SK-N-SH (cell line): ENCODE measurements around the gene COIL. TPM values are rescaled to one million over a fixed set of nuclear protein-coding genes. Genes with fewer than 3 reads are reported as not detected.
A peak's percentile ranks its signal among the peaks of the same experiment; 100 is the strongest.

ENCODE experiments used
- CTCF ChIA-PET: fragments of 300-600, 350-600 bp; formaldehyde crosslinking; extraction: SDS; loops from one replicate; lab custom pipeline; 2021; lab: Yijun Ruan, JAX
- POLR2A ChIA-PET: fragments of 350-600 bp; sonication (Branson Sonifier 250); formaldehyde crosslinking; extraction: SDS; loops from one replicate; lab custom pipeline; 2020; ENCODE audit warnings: antibody characterized with exemption, inconsistent platforms; lab: Yijun Ruan, JAX
- DNase-seq: peaks from one replicate; pipeline ENCODE4 v3.0.0; 2012
- H2AFZ ChIP-seq: fragments of 200-600 bp; sonication (generic); 2 replicates; pipeline ENCODE4 v1.8.1; 2016; ENCODE audit warnings: antibody characterized with exemption, mild to moderate bottlenecking, low read depth
- H3F3A ChIP-seq: fragments of 200-600 bp; sonication (generic); replicated peaks from 2 replicates; pipeline ENCODE3; 2016; ENCODE audit warnings: antibody characterized with exemption, mild to moderate bottlenecking; ENCODE audit not compliant: insufficient read depth
- H3K27ac ChIP-seq, 2 experiments: fragments of 200-500 bp in 1 of 2; fragments of 200-600 bp in 1 of 2; sonication (Bioruptor generic) in 1 of 2; sonication (generic), shearing (Covaris generic) in 1 of 2; 2 replicates each; pipeline versions ENCODE4 v1.5.1 to v1.6.1; 2014 to 2016; ENCODE audit warnings: low read depth in 2 of 2, inconsistent platforms in 1 of 2, low read length in 1 of 2, mild to moderate bottlenecking in 1 of 2, mixed read lengths in 1 of 2
- H3K27me3 ChIP-seq: fragments of 200-600 bp; sonication (generic), shearing (Covaris generic); 2 replicates; pipeline ENCODE4 v1.6.1; 2016; ENCODE audit warnings: mixed run types; ENCODE audit not compliant: insufficient read depth
- H3K36me3 ChIP-seq, 2 experiments: fragments of 200-500 bp in 1 of 2; fragments of 200-600 bp in 1 of 2; sonication (Bioruptor generic) in 1 of 2; sonication (generic) in 1 of 2; replicated peaks in 1 of 2; 2 replicates each; pipeline versions ENCODE3 to v1.5.1; 2014 to 2016; ENCODE audit warnings: low read length in 1 of 2, mild to moderate bottlenecking in 1 of 2; ENCODE audit not compliant: insufficient read depth in 2 of 2, control insufficient read depth in 1 of 2
- H3K4me1 ChIP-seq, 2 experiments: fragments of 200-500 bp in 1 of 2; fragments of 200-600 bp in 1 of 2; sonication (Bioruptor generic) in 1 of 2; sonication (generic), shearing (Covaris generic) in 1 of 2; 2 replicates each; pipeline versions ENCODE4 v1.5.1 to v1.6.1; 2014 to 2016; ENCODE audit warnings: low read depth in 1 of 2, low read length in 1 of 2, mixed run types in 1 of 2; ENCODE audit not compliant: insufficient read depth in 2 of 2, control insufficient read depth in 1 of 2
- H3K4me2 ChIP-seq: fragments of 200-600 bp; sonication (generic), shearing (Covaris generic); 2 replicates; pipeline ENCODE4 v1.6.1; 2017; ENCODE audit warnings: mixed run types
- H3K4me3 ChIP-seq, 2 experiments: fragments of 200-500 bp in 1 of 2; fragments of 200-600 bp in 1 of 2; sonication (Bioruptor generic) in 1 of 2; sonication (generic), shearing (Covaris generic) in 1 of 2; 2 replicates each; pipeline versions ENCODE4 v1.5.1 to v1.8.1; 2014 to 2016; ENCODE audit warnings: low read depth in 2 of 2, inconsistent platforms in 1 of 2, low read length in 1 of 2, mild to moderate bottlenecking in 1 of 2, mixed read lengths in 1 of 2, moderate library complexity in 1 of 2
- H3K79me2 ChIP-seq: fragments of 200-600 bp; sonication (generic); 2 replicates; pipeline ENCODE4 v1.8.1; 2017; ENCODE audit warnings: mild to moderate bottlenecking; ENCODE audit not compliant: insufficient read depth
- H3K9ac ChIP-seq: fragments of 200-600 bp; sonication (generic); 2 replicates; pipeline ENCODE4 v1.6.1; 2017; ENCODE audit warnings: mixed run types
- H3K9me2 ChIP-seq: fragments of 200-600 bp; sonication (generic); 2 replicates; pipeline ENCODE4 v1.6.1; 2017; ENCODE audit warnings: mixed run types
- H3K9me3 ChIP-seq: fragments of 200-600 bp; sonication (generic); 2 replicates; pipeline ENCODE4 v1.6.1; 2017; ENCODE audit warnings: mixed run types, mild to moderate bottlenecking, moderate library complexity
- H4K20me1 ChIP-seq: fragments of 200-600 bp; sonication (generic); 2 replicates; pipeline ENCODE4 v1.6.1; 2017; ENCODE audit warnings: mild to moderate bottlenecking, mixed run types; ENCODE audit not compliant: insufficient read depth
- CHD2 ChIP-seq: fragments of 150-350 bp; IDR thresholded peaks from 2 replicates; pipeline ENCODE4 v1.6.1; 2018; ENCODE audit warnings: low read length; ENCODE audit not compliant: partially characterized antibody
- ELF1 ChIP-seq: IDR thresholded peaks from 2 replicates; pipeline ENCODE4 v1.4.0; 2012
- EP300 ChIP-seq, 2 experiments: IDR thresholded peaks; 2 replicates each; pipeline versions ENCODE4 v1.4.0 to v1.6.1; 2012; ENCODE audit warnings: borderline replicate concordance in 1 of 2, low read depth in 1 of 2, low read length in 1 of 2
- EZH2phosphoT487 ChIP-seq: fragments of 200-600 bp; sonication (generic); IDR thresholded peaks from 2 replicates; pipeline ENCODE4 v1.6.1; 2017; ENCODE audit warnings: low read depth, mixed run types, mild to moderate bottlenecking, antibody characterized with exemption, moderate library complexity, borderline replicate concordance
- FOSL2 ChIP-seq: IDR thresholded peaks from 2 replicates; pipeline ENCODE4 v1.4.0; 2012; ENCODE audit warnings: low read depth, mild to moderate bottlenecking, moderate library complexity, borderline replicate concordance
- GABPA ChIP-seq: IDR thresholded peaks from 2 replicates; pipeline ENCODE4 v1.4.0; 2012; ENCODE audit warnings: low read depth, mild to moderate bottlenecking
- JUND ChIP-seq: IDR thresholded peaks from 2 replicates; pipeline ENCODE4 v1.4.0; 2012
- MEF2A ChIP-seq: IDR thresholded peaks from 2 replicates; pipeline ENCODE4 v1.4.0; 2012; ENCODE audit warnings: low read depth, borderline replicate concordance
- MXI1 ChIP-seq: IDR thresholded peaks from 2 replicates; pipeline ENCODE4 v1.6.1; 2012; ENCODE audit warnings: mild to moderate bottlenecking, low read depth, low read length, improper control_type of control experiment
- NFIC ChIP-seq: IDR thresholded peaks from 2 replicates; pipeline ENCODE4 v1.4.0; 2012; ENCODE audit warnings: borderline replicate concordance
- NRF1 ChIP-seq: IDR thresholded peaks from 2 replicates; pipeline ENCODE4 v1.6.1; 2012; ENCODE audit warnings: low read depth, mild to moderate bottlenecking, low read length
- POLR2AphosphoS5 ChIP-seq: IDR thresholded peaks from 2 replicates; pipeline ENCODE4 v1.6.1; 2012; ENCODE audit warnings: low read depth, low read length
- RAD21 ChIP-seq: IDR thresholded peaks from 2 replicates; pipeline ENCODE4 v1.6.1; 2012; ENCODE audit warnings: mild to moderate bottlenecking, low read length
- RCOR1 ChIP-seq: fragments of 150-350 bp; IDR thresholded peaks from 2 replicates; pipeline ENCODE4 v1.6.1; 2017; ENCODE audit warnings: antibody characterized with exemption, low read length
- RFX5 ChIP-seq: IDR thresholded peaks from 2 replicates; pipeline ENCODE4 v1.6.1; 2012; ENCODE audit warnings: mild to moderate bottlenecking, improper control_type of control experiment, low read length
- RXRA ChIP-seq: IDR thresholded peaks from 2 replicates; pipeline ENCODE4 v1.4.0; 2012; ENCODE audit warnings: low read depth, mild to moderate bottlenecking, borderline replicate concordance
- TAF1 ChIP-seq: IDR thresholded peaks from 2 replicates; pipeline ENCODE4 v1.6.1; 2012; ENCODE audit warnings: low read depth, mild to moderate bottlenecking, low read length, moderate library complexity, borderline replicate concordance
- TCF12 ChIP-seq: IDR thresholded peaks from 2 replicates; pipeline ENCODE4 v1.4.0; 2012
- TEAD4 ChIP-seq: IDR thresholded peaks from 2 replicates; pipeline ENCODE4 v1.4.0; 2012; ENCODE audit warnings: mild to moderate bottlenecking, borderline replicate concordance; ENCODE audit not compliant: insufficient read depth
- YY1 ChIP-seq: IDR thresholded peaks from 2 replicates; pipeline ENCODE4 v1.4.0; 2012; ENCODE audit warnings: low read depth, mild to moderate bottlenecking
- WGBS: methylation state at CpG from one replicate; pipeline ENCODE4 v1.1.6; 2017; ENCODE audit warnings: low lambda C conversion rate; 5-methylcytosine and 5-hydroxymethylcytosine counted together
- polyA plus RNA-seq, 3 experiments: library from polyadenylated mRNA; depleted of rRNA; stranded (reverse); fragments of >200 nt; gene quantifications; 2 replicates each; pipeline ENCODE4 v1.2.3, GENCODE V29; 2012
- TF ChIP-seq, protein P1 (sequence below): fragments of 150-350 bp; IDR thresholded peaks from 2 replicates; pipeline ENCODE4 v1.6.1; 2017; ENCODE audit warnings: antibody characterized with exemption, low read length, low read depth, borderline replicate concordance
- TF ChIP-seq, protein P2 (sequence below): IDR thresholded peaks from 2 replicates; pipeline ENCODE4; 2012
- TF ChIP-seq, protein P3 (sequence below): IDR thresholded peaks from 2 replicates; pipeline ENCODE4 v1.4.0; 2012; ENCODE audit warnings: low read depth, borderline replicate concordance
- TF ChIP-seq, protein P4 (sequence below): fragments of 200-600 bp; sonication (generic); IDR thresholded peaks from 2 replicates; pipeline ENCODE4 v1.6.1; 2017; ENCODE audit warnings: antibody characterized with exemption, mild to moderate bottlenecking, moderate library complexity

COIL gene, protein sequence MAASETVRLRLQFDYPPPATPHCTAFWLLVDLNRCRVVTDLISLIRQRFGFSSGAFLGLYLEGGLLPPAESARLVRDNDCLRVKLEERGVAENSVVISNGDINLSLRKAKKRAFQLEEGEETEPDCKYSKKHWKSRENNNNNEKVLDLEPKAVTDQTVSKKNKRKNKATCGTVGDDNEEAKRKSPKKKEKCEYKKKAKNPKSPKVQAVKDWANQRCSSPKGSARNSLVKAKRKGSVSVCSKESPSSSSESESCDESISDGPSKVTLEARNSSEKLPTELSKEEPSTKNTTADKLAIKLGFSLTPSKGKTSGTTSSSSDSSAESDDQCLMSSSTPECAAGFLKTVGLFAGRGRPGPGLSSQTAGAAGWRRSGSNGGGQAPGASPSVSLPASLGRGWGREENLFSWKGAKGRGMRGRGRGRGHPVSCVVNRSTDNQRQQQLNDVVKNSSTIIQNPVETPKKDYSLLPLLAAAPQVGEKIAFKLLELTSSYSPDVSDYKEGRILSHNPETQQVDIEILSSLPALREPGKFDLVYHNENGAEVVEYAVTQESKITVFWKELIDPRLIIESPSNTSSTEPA
- polyA plus RNA-seq (2012; rRNA removed), result 3.9 and 5.7 TPM in 2 replicates
- 5.6 and 6.7 TPM in 2 replicates for polyA plus RNA-seq (2012; cell fraction: cytosol; rRNA removed)
- 5.7 and 8.1 TPM in 2 replicates for polyA plus RNA-seq (2012; cell fraction: nucleus; rRNA removed)

DNA sequence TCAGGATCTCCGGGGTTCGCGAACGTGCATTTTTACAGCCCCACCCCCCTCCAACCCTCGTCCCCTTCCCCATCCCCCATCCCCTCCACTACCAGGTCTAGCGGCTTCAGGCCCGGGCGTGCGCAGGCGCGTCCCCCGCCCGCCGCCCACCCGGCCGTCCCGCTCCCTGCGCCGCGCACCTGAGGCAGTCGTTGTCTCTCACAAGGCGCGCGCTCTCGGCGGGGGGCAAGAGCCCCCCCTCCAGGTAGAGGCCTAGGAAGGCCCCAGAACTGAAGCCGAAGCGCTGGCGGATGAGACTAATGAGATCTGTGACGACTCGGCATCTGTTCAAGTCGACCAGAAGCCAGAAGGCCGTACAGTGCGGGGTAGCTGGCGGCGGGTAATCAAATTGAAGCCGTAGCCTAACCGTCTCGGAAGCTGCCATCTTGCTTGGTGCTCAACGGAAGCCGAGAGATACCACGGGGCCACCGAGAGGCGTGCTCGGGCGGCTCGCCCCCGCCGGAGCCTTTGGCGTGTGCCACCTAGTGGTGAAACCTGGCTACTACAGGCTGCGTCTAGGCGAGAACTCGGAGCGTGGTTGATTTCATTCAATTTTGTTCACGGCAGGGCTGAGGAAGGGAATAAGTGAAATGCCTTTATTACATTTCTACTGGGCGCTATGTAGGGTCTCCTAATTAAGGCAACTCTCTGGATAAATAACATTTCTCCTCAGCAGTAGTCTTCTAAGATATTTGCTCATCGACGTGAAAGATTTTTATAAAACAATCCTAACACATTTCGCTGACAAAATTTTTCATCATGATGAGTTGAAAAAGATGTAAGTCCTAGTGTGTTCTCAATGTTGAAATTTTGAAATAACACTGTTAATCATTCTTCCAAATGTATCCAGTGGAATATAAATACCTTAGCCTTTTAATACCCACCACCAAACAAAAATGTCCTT, at the start of gene COIL:
COIL (minus strand) TSS at position 455 of the 943 bp plus-strand sequence; CDS start at position 424, 31 bp downstream.
- DNase-seq, result peak; percentile 97
- Histone ChIP-seq H3F3A (no peaks in the 10 kb centered on the region), H3K4me2 (peak within 1 kb of the TSS; percentile 81), H2AFZ (peak within 1 kb of the TSS; percentile 93), H3K4me3 (peak within 1 kb of the TSS; percentile 60 to 98), H3K9me3 (no peaks in the 10 kb centered on the region), H3K4me1 (peaks cover 8 to 10% of the 10 kb centered on the region in 2 experiments; a peak in 2 of 4 replicates), H4K20me1 (no peaks in the 10 kb centered on the region), H3K27ac (peak within 1 kb of the TSS; percentile 94 to 95), H3K9ac (peak within 1 kb of the TSS; percentile 97), H3K9me2 (no peaks in the 10 kb centered on the region), H3K79me2 (peaks cover 42% of the 10 kb centered on the region), H3K27me3 (no peaks in the 10 kb centered on the region), H3K36me3 (peaks cover 0 to 6% of the 10 kb centered on the region in 2 experiments)
- WGBS, result 11% methylated on average over 30 of the region's 59 CpGs
- CTCF ChIA-PET, result interaction anchor here (0.6 to 2.8 kb wide), 19 partner anchors 10 to 145 kb away, joined by 3 to 14 read pairs (median 4); partner anchors contain the start of gene SCPEP1
- POLR2A ChIA-PET, result interaction anchor here (0.6 to 2.2 kb wide), 5 partner anchors 17 to 1052 kb away, joined by 3 to 13 read pairs (median 4); partner anchors contain the start of genes C17orf67, DGKE, SCPEP1 and TRIM25
- TF ChIP-seq TAF1, result peak; percentile 88
- peak; percentile 82 for TF ChIP-seq CHD2
- TF ChIP-seq RCOR1, result peak; percentile 69
- TF ChIP-seq, protein P1, sequence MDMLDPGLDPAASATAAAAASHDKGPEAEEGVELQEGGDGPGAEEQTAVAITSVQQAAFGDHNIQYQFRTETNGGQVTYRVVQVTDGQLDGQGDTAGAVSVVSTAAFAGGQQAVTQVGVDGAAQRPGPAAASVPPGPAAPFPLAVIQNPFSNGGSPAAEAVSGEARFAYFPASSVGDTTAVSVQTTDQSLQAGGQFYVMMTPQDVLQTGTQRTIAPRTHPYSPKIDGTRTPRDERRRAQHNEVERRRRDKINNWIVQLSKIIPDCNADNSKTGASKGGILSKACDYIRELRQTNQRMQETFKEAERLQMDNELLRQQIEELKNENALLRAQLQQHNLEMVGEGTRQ, result no peak
- TF ChIP-seq, protein P2, sequence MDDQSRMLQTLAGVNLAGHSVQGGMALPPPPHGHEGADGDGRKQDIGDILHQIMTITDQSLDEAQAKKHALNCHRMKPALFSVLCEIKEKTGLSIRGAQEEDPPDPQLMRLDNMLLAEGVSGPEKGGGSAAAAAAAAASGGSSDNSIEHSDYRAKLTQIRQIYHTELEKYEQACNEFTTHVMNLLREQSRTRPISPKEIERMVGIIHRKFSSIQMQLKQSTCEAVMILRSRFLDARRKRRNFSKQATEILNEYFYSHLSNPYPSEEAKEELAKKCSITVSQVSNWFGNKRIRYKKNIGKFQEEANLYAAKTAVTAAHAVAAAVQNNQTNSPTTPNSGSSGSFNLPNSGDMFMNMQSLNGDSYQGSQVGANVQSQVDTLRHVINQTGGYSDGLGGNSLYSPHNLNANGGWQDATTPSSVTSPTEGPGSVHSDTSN, result peak; percentile 11; the same call in 1 of the 2 replicates
- TF ChIP-seq FOSL2, result no peak; the same call in 1 of the 2 replicates
- TF ChIP-seq MXI1, result peak; percentile 94
- TF ChIP-seq YY1, result peak; percentile 95
- peak; percentile 66 for TF ChIP-seq GABPA
- TF ChIP-seq RXRA, result no peak
- peak; percentile 72 for TF ChIP-seq NRF1
- no peak; the same call in 1 of the 2 replicates for TF ChIP-seq JUND
- no peak for TF ChIP-seq TEAD4
- no peak for TF ChIP-seq MEF2A
- TF ChIP-seq ELF1, result peak; percentile 68; the same call in 1 of the 2 replicates
- no peak for TF ChIP-seq EZH2phosphoT487
- peak; percentile 21; the same call in 1 of the 2 replicates for TF ChIP-seq TCF12
- TF ChIP-seq RFX5, result peak; percentile 57
- TF ChIP-seq, protein P3, sequence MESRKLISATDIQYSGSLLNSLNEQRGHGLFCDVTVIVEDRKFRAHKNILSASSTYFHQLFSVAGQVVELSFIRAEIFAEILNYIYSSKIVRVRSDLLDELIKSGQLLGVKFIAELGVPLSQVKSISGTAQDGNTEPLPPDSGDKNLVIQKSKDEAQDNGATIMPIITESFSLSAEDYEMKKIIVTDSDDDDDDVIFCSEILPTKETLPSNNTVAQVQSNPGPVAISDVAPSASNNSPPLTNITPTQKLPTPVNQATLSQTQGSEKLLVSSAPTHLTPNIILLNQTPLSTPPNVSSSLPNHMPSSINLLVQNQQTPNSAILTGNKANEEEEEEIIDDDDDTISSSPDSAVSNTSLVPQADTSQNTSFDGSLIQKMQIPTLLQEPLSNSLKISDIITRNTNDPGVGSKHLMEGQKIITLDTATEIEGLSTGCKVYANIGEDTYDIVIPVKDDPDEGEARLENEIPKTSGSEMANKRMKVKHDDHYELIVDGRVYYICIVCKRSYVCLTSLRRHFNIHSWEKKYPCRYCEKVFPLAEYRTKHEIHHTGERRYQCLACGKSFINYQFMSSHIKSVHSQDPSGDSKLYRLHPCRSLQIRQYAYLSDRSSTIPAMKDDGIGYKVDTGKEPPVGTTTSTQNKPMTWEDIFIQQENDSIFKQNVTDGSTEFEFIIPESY, result no peak
- peak in 1 of 2 experiments; percentile 53; a peak in 2 of 4 replicates for TF ChIP-seq EP300 (IDR thresholded peaks at IDR 0.05; ENCODE audit: borderline replicate concordance in 1 of 2, low read depth in 1 of 2, low read length in 1 of 2)
- peak; percentile 75 for TF ChIP-seq RAD21
- TF ChIP-seq POLR2AphosphoS5, result peak; percentile 83
- peak; percentile 16; the same call in 1 of the 2 replicates for TF ChIP-seq NFIC
- TF ChIP-seq, protein P4, sequence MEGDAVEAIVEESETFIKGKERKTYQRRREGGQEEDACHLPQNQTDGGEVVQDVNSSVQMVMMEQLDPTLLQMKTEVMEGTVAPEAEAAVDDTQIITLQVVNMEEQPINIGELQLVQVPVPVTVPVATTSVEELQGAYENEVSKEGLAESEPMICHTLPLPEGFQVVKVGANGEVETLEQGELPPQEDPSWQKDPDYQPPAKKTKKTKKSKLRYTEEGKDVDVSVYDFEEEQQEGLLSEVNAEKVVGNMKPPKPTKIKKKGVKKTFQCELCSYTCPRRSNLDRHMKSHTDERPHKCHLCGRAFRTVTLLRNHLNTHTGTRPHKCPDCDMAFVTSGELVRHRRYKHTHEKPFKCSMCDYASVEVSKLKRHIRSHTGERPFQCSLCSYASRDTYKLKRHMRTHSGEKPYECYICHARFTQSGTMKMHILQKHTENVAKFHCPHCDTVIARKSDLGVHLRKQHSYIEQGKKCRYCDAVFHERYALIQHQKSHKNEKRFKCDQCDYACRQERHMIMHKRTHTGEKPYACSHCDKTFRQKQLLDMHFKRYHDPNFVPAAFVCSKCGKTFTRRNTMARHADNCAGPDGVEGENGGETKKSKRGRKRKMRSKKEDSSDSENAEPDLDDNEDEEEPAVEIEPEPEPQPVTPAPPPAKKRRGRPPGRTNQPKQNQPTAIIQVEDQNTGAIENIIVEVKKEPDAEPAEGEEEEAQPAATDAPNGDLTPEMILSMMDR, result peak; percentile 100
